DMS79 (cell line): ENCODE results near the gene TICAM1.
A peak's percentile ranks its signal among the peaks of the same experiment; 100 is the strongest.

ENCODE experiments used
- DNase-seq: peaks from one replicate; lab custom pipeline; 2025; lab: John Stamatoyannopoulos, UW

Gene TICAM1

DNA sequence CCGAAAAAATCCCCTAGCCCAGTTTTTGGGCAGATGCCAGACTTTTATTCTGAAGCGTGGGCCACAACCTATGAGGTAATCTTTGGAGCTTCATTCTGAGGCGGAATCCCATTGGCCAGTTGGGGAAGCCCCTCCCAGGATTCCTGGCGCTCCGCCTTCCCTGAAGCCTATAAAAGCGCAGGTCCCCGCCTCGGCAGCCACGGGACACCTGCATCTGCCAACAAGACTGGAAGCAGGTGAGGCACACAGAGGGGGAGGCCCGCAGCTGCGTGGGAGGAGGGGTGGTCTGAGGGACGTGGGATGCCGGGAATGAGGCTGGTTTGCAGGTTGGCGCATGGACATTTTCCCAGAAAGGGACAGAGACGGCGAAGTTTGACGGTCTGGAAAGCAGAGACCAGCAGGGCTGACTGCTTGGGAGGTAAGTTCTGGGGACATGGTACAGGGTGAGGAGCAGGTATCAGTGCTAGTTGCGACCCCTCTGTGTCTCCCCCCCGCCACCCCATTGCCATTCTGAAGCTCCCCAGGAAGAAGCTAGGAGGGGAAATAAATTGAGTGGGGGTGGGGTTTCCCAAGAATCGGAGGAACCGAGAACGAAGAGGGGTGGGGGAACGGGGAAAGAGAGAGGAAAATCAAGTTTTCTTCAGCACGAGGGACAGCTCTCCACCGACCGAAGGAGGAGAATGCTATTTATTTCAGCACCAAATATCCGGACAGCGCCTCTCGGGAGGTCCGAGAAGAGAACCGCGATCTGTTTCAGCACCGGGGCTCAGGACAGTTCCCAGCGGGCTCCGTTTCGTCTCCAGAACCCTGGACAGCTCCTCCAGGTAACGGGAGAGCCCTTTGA lies 62.4 kb downstream of the TICAM1 start:
- DNase-seq, result peak; percentile 93
